ENCODE data around the gene CCDC50. TPM values are rescaled to one million over a fixed set of nuclear protein-coding genes. Genes with fewer than 3 reads are reported as not detected.

CCDC50 gene
- total and polyA plus RNA-seq, 2 donors (not counting 3 experiments of a cell fraction or from before 2014, with no cell fraction given): 44.4 to 137 TPM

DNA sequence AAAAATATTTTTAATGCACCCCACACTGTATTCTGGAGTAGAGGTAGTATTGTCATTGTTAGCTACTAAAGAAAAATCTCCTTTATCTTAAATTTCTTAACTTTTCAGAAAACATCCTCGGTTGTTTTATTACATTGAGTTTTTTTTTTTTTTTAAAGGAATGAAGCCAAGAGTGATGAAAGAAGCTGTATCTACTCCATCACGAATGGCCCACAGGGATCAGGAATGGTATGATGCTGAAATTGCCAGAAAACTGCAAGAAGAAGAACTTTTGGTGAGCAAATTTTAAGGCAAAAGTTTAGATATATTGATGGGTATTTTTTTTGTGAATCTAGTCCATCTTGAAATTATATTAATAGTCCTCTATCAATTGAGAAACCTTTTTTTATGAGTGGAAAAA, 50.8 kb downstream of the CCDC50 start:
- no peaks in the 10 kb centered on the region for H3K9me3 ChIP-seq (replicated peaks; ENCODE audit: control insufficient read depth, insufficient read depth, low read length)
- H2AFZ ChIP-seq (ENCODE audit: low read depth, low read length): no peak overlapping the region
- TF ChIP-seq EZH2 (IDR thresholded peaks at IDR 0.05; ENCODE audit: borderline replicate concordance, low read depth, low read length, severe bottlenecking): no peak
- no peak for TF ChIP-seq POLR2AphosphoS5 (IDR thresholded peaks at IDR 0.05; ENCODE audit: insufficient read depth, low read depth, low read length)
- TF ChIP-seq FOS (IDR thresholded peaks at IDR 0.05; ENCODE audit: borderline replicate concordance, insufficient read depth, low read length): no peak
- TF ChIP-seq, protein P1, sequence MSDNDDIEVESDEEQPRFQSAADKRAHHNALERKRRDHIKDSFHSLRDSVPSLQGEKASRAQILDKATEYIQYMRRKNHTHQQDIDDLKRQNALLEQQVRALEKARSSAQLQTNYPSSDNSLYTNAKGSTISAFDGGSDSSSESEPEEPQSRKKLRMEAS (IDR thresholded peaks at IDR 0.05; ENCODE audit: insufficient read depth, insufficient read length): no peak
- TF ChIP-seq MYC (IDR thresholded peaks at IDR 0.05; ENCODE audit: low read depth, low read length): no peak
- TF ChIP-seq POLR2A (IDR thresholded peaks at IDR 0.05; ENCODE audit: low read depth, low read length): no peak
- dilution Hi-C loops (cut with MboI; ENCODE audit: extremely low pct_ligation_motif_present, low sequenced_read_pairs) (no loop called here), intact Hi-C loops (cut with micrococcal nuclease) (loop anchor here (10.0 kb wide), 1 partner anchor 495 kb away; no protein-coding TSS in a partner anchor)
- no peak overlapping the region for H3K4me3 ChIP-seq (replicated peaks in 1 of 3; ENCODE audit: insufficient read depth in 1 of 3, low read depth in 1 of 3, low read length in 3 of 3)
- BruUV-seq (replicated peaks): no TSS peak
- ChIA-PET POLR2A (no interaction called here), CTCF (interaction anchor here (1.1 to 1.6 kb wide), 4 partner anchors 15 to 244 kb away, joined by 3 to 4 read pairs (median 3); no protein-coding TSS in a partner anchor)
- no peak overlapping the region for H3K4me2 ChIP-seq (ENCODE audit: insufficient read depth, low read length)
- no peak overlapping the region for H3K27ac ChIP-seq (ENCODE audit: insufficient read depth, low read depth, low read length)
- no peaks in the 10 kb centered on the region for H3K9me1 ChIP-seq (replicated peaks; ENCODE audit: control insufficient read depth, extremely low read depth, insufficient read depth, low read length)
- no peak for DNase-seq (ENCODE audit: low read depth, low spot score)
- peaks cover 34% of the 10 kb centered on the region for H3K4me1 ChIP-seq (ENCODE audit: control insufficient read depth, extremely low read depth, insufficient read depth, low read length)
- H4K20me1 ChIP-seq (replicated peaks; ENCODE audit: control insufficient read depth, extremely low read depth, insufficient read depth, low read length): peaks cover 3% of the 10 kb centered on the region
- no peak overlapping the region for H3K9ac ChIP-seq (replicated peaks; ENCODE audit: extremely low read depth, insufficient read depth, low read length)
- no peak for FAIRE-seq
- no peaks in the 10 kb centered on the region for H3K27me3 ChIP-seq (ENCODE audit: control insufficient read depth in 2 of 2, insufficient read depth in 2 of 2, low read length in 2 of 2)
- H3K79me2 ChIP-seq (ENCODE audit: control insufficient read depth, insufficient read depth, low read length): peaks cover 32% of the 10 kb centered on the region
- peaks cover 13 to 23% of the 10 kb centered on the region in 2 experiments for H3K36me3 ChIP-seq (ENCODE audit: control insufficient read depth in 2 of 2, extremely low read depth in 1 of 2, insufficient read depth in 2 of 2, low read length in 2 of 2)

DNA sequence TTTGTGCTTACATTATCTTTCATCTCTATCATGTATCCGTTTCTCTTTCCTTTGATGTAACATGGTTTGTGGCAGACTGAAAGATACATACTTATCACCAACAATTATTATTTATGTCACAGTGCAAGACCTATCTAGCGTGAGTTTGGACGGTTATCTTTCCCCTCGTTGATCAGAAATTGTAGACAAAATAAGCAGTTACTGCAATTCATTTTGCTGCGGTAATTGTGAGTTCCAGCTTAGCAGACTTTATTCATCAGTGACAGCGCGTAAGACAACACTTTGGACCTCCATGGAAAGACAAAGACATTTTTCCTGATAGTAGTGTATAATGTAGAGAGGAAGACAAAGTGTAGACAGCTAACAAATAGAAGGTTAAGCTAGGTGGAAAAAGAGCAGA, 52.1 kb downstream of the CCDC50 start:
- FAIRE-seq: no peak
- H3K4me1 ChIP-seq (ENCODE audit: control insufficient read depth, extremely low read depth, insufficient read depth, low read length): peaks cover 24% of the 10 kb centered on the region
- peaks cover 10 to 17% of the 10 kb centered on the region in 2 experiments for H3K36me3 ChIP-seq (ENCODE audit: control insufficient read depth in 2 of 2, extremely low read depth in 1 of 2, insufficient read depth in 2 of 2, low read length in 2 of 2)
- no TSS peak for BruUV-seq (replicated peaks)
- H3K27ac ChIP-seq (ENCODE audit: insufficient read depth, low read depth, low read length): no peak overlapping the region
- H3K9ac ChIP-seq (replicated peaks; ENCODE audit: extremely low read depth, insufficient read depth, low read length): no peak overlapping the region
- H3K9me1 ChIP-seq (replicated peaks; ENCODE audit: control insufficient read depth, extremely low read depth, insufficient read depth, low read length): no peaks in the 10 kb centered on the region
- dilution Hi-C loops (cut with MboI; ENCODE audit: extremely low pct_ligation_motif_present, low sequenced_read_pairs): no loop called here
- no peak for TF ChIP-seq JUN (IDR thresholded peaks at IDR 0.05; ENCODE audit: borderline replicate concordance, insufficient read depth, insufficient read length, low read depth)
- TF ChIP-seq GATA2 (IDR thresholded peaks at IDR 0.05; ENCODE audit: insufficient read depth, insufficient read length, low read depth, low read length): no peak
- TF ChIP-seq, protein P2, sequence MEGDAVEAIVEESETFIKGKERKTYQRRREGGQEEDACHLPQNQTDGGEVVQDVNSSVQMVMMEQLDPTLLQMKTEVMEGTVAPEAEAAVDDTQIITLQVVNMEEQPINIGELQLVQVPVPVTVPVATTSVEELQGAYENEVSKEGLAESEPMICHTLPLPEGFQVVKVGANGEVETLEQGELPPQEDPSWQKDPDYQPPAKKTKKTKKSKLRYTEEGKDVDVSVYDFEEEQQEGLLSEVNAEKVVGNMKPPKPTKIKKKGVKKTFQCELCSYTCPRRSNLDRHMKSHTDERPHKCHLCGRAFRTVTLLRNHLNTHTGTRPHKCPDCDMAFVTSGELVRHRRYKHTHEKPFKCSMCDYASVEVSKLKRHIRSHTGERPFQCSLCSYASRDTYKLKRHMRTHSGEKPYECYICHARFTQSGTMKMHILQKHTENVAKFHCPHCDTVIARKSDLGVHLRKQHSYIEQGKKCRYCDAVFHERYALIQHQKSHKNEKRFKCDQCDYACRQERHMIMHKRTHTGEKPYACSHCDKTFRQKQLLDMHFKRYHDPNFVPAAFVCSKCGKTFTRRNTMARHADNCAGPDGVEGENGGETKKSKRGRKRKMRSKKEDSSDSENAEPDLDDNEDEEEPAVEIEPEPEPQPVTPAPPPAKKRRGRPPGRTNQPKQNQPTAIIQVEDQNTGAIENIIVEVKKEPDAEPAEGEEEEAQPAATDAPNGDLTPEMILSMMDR (IDR thresholded peaks at IDR 0.05; ENCODE audit: extremely low read depth in 1 of 2, insufficient read depth in 1 of 2, low read depth in 1 of 2, low read length in 2 of 2): no peak
- no peak for TF ChIP-seq EZH2 (IDR thresholded peaks at IDR 0.05; ENCODE audit: borderline replicate concordance, low read depth, low read length, severe bottlenecking)
- no peak for TF ChIP-seq POLR2A (IDR thresholded peaks at IDR 0.05; ENCODE audit: low read depth, low read length)
- TF ChIP-seq, protein P1 (IDR thresholded peaks at IDR 0.05; ENCODE audit: insufficient read depth, insufficient read length): no peak
- no peak for TF ChIP-seq MYC (IDR thresholded peaks at IDR 0.05; ENCODE audit: low read depth, low read length)
- no peak for TF ChIP-seq FOS (IDR thresholded peaks at IDR 0.05; ENCODE audit: borderline replicate concordance, insufficient read depth, low read length)
- CTCF ChIA-PET: interaction anchor here (1.1 to 1.6 kb wide), 3 partner anchors 23 to 245 kb away, joined by 3 to 4 read pairs (median 4); no protein-coding TSS in a partner anchor
- no peak for DNase-seq (ENCODE audit: low read depth, low spot score)
- H3K4me3 ChIP-seq (replicated peaks in 1 of 3; ENCODE audit: insufficient read depth in 1 of 3, low read depth in 1 of 3, low read length in 3 of 3): no peak overlapping the region
- H4K20me1 ChIP-seq (replicated peaks; ENCODE audit: control insufficient read depth, extremely low read depth, insufficient read depth, low read length): peaks cover 3% of the 10 kb centered on the region
- H3K27me3 ChIP-seq (ENCODE audit: control insufficient read depth in 2 of 2, insufficient read depth in 2 of 2, low read length in 2 of 2): no peaks in the 10 kb centered on the region
- no peaks in the 10 kb centered on the region for H3K9me3 ChIP-seq (replicated peaks; ENCODE audit: control insufficient read depth, insufficient read depth, low read length)
- no peak overlapping the region for H3K4me2 ChIP-seq (ENCODE audit: insufficient read depth, low read length)
- H3K79me2 ChIP-seq (ENCODE audit: control insufficient read depth, insufficient read depth, low read length): peaks cover 32% of the 10 kb centered on the region
- POLR2A ChIA-PET: no interaction called here
- intact Hi-C loops (cut with micrococcal nuclease): loop anchor here (10.0 kb wide), 1 partner anchor 497 kb away; no protein-coding TSS in a partner anchor
- no peak overlapping the region for H2AFZ ChIP-seq (ENCODE audit: low read depth, low read length)

Measured in endothelial cell of umbilical vein (primary cell).